OCI-M2 (cell line): ENCODE results near the gene CBR3.
"Not testable (repeated sequence)": the region's sequence is repeated elsewhere in the genome, so short reads cannot be mapped to it uniquely, and the experiment has no call there.

ENCODE experiments used
- DNase-seq: peaks from one replicate; lab custom pipeline; 2025; ENCODE audit not compliant: unreplicated experiment; lab: John Stamatoyannopoulos, UW

The CBR3 gene

DNA sequence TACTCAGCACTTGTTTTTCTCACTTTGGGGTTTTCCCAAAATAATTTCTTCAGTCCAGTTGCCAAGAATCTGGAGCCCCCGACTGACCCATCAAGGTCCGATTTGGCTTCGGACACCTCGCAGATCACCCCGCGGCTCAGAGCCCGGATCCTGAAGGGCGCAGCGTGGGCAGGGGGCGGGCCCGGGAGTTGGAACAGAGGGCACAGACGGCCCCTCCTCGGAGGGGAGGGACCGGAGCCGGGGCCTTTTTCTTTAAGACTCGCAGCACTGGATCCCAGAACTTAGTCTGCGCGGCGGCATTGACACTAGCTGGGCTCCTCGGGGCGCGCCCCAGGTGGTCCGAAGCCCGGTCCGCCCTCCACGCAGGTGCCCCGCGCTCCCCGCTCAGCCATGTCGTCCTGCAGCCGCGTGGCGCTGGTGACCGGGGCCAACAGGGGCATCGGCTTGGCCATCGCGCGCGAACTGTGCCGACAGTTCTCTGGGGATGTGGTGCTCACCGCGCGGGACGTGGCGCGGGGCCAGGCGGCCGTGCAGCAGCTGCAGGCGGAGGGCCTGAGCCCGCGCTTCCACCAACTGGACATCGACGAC, at the start of gene CBR3:
Gene CBR3 (plus strand): TSS at position 277 of the 588 bp plus-strand sequence. CDS start 114 bp downstream, at position 391.
- DNase-seq, result no peak

DNA sequence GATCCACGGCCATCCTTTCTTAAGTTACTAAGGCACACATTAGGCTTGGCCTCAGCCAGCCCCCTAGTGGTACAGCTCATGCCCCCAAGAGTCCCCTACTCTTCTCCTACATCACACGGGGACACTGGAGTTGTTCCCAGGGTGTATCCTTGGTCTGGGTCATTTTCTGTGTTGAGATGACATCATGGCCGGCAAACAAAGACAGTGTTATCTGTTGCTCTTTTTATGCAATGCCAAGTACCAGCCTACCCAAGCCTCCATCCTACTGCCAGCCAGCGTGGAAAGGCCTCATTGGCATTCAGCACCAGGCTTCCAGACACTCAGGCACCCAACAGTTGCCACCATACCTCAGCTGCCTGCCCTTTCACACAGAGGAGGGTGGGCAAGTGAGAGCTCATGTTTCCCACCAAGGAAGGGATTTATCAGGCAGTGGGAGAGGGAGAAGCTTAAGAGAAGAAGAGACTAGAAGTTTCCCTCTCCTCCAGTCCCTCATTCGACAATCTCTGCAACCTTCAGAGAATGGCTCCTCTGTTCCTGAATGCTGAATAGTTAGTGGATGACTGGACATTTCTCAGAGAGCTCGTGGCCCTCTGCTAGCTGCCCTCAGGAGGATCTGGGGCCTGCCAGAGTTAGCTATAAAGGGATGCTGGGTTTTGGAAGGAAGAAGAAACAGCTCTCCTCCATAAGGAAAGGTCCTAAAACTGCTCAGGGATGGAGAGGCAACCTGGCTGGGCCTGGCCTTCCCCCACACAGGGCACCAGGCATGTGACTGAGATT, 47.3 kb upstream of the CBR3 start:
- DNase-seq, result no peak

- DNase-seq, result no peak
Measured at GRCh38 chr21:36089946-36090345, 44.9 kb upstream of the CBR3 start.

DNA sequence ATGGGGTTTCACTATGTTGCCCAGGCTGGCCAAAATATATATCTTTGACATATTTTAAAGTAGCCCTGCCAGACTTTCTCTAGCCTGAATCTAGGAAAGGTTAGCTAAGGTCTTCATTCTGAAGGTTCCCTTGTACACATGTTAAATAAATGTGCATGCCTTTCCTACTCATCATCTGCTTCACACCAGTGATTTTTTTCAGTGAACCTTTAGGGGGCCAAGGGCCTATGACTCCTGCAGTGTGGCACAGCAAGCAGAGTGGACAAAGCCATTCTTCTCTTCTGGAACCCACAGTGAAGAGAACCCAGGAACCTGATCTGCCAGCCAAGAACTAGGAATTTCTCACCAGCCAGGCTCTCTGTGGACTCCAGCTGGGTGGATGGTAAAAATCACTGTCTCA, 42.2 kb upstream of the CBR3 start:
- DNase-seq, result no peak

DNA sequence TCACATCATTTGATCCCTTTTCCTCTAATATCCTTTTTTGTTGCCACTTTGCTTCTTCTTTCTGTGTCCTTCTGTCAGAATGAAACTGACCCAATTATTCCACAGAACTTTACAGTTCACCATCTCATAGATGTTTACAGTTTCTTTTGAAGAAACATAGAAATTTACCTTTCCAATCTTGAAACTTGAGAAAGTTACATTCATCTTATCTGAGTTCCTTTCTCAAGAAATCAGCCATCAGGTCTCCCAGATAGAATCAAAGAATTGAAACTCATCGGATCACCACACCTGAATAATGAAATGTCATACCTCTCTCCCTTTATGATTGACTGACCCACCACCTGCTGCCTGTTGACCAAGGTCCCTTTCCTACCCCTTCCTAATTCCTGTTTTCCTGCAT, 41.4 kb upstream of the CBR3 start:
- no peak for DNase-seq

DNA sequence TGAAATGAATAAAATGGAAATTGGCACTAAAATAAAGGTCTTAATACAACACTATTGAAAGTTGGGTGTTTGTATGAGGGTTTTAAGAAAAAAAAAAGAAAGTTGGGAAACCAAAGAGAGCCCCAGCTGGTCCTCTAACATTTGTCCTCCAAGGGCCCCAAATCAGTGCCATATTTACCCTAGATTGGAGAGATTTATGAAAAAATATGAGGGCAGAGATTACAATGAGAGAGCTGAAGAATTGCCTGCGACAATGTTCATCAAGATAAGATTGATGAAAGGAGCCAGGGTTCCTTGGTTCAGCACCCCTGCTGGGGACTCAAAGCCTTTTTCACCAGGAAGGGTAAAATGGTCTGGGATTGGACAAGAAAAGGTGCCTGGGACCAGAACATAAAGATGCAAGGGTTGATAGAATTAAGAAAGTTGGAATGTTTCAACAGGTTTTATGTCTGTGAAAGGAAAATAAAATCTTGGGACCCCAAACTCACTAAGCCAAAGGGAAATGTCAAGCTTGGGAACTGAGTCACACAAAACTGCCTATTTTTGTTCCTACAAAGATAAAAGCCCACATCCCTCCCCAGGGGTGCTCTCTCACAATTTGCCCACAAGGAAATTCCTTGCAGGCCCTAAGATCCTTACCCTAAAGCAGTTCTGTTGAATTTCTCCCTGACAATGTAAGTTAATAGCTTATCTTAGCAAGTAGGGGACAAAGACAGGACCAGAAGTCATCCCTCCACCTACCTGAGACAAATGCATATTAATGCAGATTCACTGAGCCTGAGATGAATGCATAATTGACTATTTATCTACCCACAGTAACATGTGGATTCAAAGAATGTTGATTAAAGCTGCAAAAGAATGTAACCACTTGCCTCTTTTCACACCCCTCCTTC, 38.2 kb upstream of the CBR3 start:
- no peak for DNase-seq

- no peak for DNase-seq
Measured at GRCh38 chr21:36097427-36098181, 37.3 kb upstream of the CBR3 start.

DNA sequence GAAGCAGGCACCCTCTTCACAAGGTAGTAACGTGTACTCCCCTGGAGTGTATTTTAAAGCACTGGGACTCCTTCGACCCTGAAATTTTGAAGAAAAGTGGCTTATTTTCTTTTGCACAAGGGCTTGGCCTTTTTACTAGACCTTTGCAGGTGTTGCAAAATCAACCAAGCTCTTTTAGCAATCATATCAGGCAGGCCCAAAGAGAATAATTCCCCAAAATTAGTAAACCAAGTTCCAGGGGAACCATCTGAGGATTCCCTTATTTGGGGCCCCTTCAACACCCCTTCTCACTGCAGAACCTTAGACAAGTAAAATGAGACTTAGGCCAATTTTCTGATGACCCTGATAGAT, 36.7 kb upstream of the CBR3 start:
- no peak for DNase-seq

DNA sequence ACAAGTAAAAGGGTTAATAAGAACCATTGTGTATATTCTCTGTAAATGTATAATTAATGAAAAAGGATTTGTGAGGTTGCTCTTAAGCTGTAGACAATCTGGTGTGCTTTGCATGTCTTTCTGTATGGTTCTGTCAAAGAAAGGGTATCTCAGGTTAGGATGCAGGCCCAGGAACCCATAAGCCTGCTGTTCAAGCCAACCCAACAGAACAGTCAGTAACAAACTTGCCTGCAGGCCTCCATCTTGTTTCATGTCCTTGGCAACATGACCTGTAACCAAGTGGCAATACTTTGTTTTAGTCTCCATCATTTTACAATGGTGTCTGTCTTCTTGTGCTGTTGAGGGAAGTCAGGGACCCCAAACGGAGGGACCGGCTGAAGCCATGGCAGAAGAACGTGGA, 35.9 kb upstream of the CBR3 start:
- no peak for DNase-seq

DNA sequence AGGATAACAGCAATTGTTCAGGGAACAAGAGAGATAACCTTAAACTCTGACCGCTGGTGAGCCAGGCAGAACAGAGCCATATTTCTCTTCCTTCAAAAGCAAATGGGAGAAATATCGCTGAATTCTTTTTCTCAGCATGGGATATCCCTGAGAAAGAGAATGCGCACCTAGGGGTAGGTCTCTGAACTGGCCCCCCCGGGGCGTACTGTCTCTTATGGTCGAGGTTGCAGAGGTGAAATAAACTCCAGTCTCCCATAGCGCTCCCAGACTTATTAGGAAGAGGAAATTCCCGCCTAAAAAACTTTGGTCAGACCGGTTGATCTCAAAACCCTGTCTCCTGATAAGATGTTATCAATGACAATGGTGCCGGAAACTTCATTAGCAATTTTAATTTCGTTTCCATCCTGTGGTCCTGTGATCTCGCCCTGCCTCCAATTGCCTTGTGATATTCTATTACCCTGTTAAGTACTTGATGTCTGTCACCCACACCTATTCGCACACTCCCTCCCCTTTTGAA, 35.1 kb upstream of the CBR3 start:
- DNase-seq, result not testable (repeated sequence)

GRCh38 chr21:36100971-36101641, 33.8 kb upstream of the CBR3 start:
- DNase-seq, result no peak

- DNase-seq, result no peak
Measured at GRCh38 chr21:36103434-36103833, 31.4 kb upstream of the CBR3 start.

DNA sequence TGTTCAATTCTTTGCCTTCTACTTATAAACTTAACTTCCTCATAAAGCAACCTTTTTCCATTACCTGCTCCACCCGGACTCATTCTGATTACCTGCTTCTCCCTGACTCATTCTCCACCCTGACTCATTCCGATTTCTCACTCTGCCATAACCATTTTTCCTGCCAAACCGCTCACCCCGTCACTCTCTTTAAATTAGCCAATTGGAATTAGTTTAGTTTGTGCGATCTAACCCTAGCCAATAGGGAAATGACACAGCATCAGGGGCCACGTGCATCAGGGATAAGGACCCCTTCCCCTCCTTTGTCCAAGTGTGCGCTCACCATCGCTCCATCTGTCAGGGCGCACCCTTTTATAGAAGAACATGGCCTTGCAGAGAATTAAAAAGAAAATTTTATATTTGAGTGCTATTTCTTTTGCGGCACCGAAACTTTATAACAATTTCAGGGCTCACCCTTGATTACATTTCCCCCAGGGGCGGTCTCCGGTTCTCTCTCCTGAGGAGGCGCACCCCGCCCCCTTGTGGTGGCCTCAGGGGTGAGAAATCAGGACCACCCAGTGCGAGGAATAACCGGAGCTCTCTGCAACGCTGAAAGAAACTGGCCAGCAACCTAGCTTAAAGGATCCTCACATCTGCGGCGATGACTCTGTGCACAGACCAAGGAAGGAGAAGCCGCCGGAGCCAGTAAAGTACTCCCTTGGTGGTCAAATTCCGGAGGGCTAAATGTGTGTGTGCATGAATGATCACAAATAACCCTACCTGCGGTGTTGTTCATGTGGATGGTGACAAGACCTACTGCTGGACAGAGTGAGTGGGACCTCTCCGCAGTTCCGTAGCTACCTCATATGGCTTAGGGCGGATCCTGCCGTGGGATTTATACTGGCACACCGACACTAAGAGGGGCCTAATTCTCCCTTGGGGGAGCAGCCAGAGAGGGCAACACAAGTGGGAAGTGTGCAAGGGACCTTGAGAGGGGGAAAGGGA, 30.3 kb upstream of the CBR3 start:
- DNase-seq, result no peak

- no peak for DNase-seq
Measured at GRCh38 chr21:36105327-36105842, 29.5 kb upstream of the CBR3 start.

DNA sequence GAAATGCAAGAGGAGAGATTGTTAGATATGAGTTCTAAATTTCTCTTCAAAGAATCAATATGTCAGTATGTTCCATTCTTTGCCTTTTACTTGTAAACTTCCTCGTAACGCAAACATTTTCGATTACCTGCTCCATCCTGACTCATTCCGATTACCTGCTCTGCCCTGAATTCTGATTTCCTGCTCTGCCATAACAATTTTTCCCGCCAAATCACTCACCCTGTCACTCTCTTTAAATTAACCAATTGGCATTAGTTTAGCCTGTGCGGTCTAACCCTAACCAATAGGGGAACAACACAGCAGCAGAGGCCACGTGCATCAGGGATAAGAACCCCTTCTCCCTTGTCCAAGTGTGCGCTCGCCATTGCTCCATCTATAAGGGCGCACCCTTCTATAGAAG, 25.0 kb upstream of the CBR3 start:
- no peak for DNase-seq

DNA sequence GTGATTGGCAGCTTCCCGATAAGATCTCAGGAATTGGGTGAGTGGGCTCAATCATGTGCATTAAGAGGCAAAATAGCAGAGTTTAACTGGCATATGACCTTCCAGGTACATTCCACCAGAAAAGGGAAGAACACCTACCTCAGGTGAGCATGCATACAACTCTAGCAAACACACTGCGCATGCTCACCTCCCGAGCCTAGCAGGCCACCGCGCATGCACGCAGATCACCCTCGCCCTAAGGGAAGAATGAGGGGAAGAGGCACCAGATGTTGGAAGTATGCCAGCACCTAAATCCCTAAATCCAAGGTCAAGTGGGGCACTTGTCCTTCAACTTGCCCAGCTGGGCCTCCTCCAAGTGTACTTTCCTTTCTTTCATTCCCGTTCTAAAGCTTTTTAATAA, 23.6 kb upstream of the CBR3 start:
- no peak for DNase-seq

DNA sequence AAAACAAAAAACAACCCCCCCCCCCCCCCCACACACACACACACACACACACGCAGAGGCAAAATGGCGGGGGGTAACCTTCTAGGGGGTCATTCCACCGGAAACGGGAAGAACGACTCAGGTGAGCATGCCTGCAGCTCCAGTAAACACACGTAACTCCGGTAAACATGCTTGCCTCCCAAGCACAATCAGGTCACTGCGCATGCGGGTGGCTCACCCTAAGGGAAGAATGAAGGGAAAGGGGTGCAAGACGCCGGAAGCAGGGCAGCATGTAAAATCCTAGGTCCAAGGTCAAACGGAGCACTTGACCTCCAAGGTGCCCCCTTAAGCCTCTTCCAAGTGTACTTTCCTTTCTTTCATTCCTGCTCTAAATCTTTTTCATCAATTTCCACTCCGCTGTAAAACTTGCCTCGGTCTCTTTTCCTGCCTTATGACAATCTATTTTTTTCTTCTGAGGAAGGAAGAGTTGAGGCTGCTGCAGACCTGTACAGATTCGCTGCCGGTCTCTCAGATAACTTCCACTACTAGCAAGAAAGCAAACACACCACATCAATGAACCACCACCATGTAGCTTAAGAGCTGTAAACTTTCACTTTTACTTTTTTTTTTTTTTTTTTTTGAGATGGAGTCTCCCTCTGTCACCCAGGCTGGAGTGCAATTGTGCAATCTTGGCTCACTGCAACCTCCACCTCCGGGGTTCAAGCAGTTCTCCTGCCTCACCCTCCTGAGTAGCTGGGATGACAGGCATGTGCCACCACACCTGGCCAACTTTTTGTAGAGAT, 21.0 kb upstream of the CBR3 start:
- no peak for DNase-seq

GRCh38 chr21:36115138-36115730, 19.6 kb upstream of the CBR3 start:
- no peak for DNase-seq
